MM.1S (cell line): ENCODE results near the gene PES1.
"Not testable (repeated sequence)": the region's sequence is repeated elsewhere in the genome, so short reads cannot be mapped to it uniquely, and the experiment has no call there.

Source experiments
- DNase-seq: peaks from one replicate; pipeline ENCODE4 v3.0.0-alpha.2; 2015
- H2AFZ ChIP-seq: fragments of 300-600 bp; sonication (generic); 2 replicates; pipeline ENCODE4 v1.6.0; 2016; ENCODE audit warnings: antibody characterized with exemption, low read length
- H3F3A ChIP-seq: fragments of 300-600 bp; sonication (generic); 2 replicates; pipeline ENCODE4 v1.6.1; 2016; ENCODE audit warnings: mild to moderate bottlenecking, antibody characterized with exemption, low read length, moderate library complexity, mixed read lengths; ENCODE audit not compliant: insufficient read depth
- H3K27ac ChIP-seq: fragments of 300-600 bp; sonication (generic); 2 replicates; pipeline ENCODE4 v1.5.1; 2016; ENCODE audit warnings: mild to moderate bottlenecking, low read length
- H3K27me3 ChIP-seq: fragments of 300-600 bp; sonication (generic); replicated peaks from 2 replicates; pipeline ENCODE4 v1.6.0; 2016; ENCODE audit warnings: low read length; ENCODE audit not compliant: insufficient read depth
- H3K36me3 ChIP-seq: fragments of 300-600 bp; sonication (generic); replicated peaks from 2 replicates; pipeline ENCODE4 v1.6.1; 2016; ENCODE audit warnings: mild to moderate bottlenecking, low read length, mixed read lengths; ENCODE audit not compliant: insufficient read depth
- H3K4me1 ChIP-seq: fragments of 300-600 bp; sonication (generic); 2 replicates; pipeline ENCODE4 v1.6.1; 2016; ENCODE audit warnings: low read length, mixed read lengths
- H3K4me2 ChIP-seq: fragments of 300-600 bp; sonication (generic); 2 replicates; pipeline ENCODE4 v1.6.0; 2016; ENCODE audit warnings: low read depth, low read length
- H3K4me3 ChIP-seq: fragments of 300-600 bp; sonication (generic); 2 replicates; pipeline ENCODE4 v1.5.1; 2016; ENCODE audit warnings: low read length, mixed read lengths
- H3K79me2 ChIP-seq: fragments of 300-600 bp; sonication (generic); 2 replicates; pipeline ENCODE4 v1.6.1; 2016; ENCODE audit warnings: mixed run types, low read length, mixed read lengths
- H3K9ac ChIP-seq: fragments of 300-600 bp; sonication (generic); 2 replicates; pipeline ENCODE4 v1.6.1; 2016; ENCODE audit warnings: low read length, mixed read lengths
- H3K9me2 ChIP-seq: fragments of 300-600 bp; sonication (generic); replicated peaks from 2 replicates; pipeline ENCODE4 v1.6.1; 2016; ENCODE audit warnings: mild to moderate bottlenecking, low read length, mixed read lengths; ENCODE audit not compliant: insufficient read depth
- H3K9me3 ChIP-seq: fragments of 300-600 bp; sonication (generic); replicated peaks from 2 replicates; pipeline ENCODE4 v1.6.1; 2016; ENCODE audit warnings: mild to moderate bottlenecking, low read length, mixed read lengths; ENCODE audit not compliant: insufficient read depth
- H4K20me1 ChIP-seq: fragments of 300-600 bp; sonication (generic); 2 replicates; pipeline ENCODE4 v1.6.1; 2016; ENCODE audit warnings: mild to moderate bottlenecking, low read length, moderate library complexity, mixed read lengths; ENCODE audit not compliant: insufficient read depth
- CTCF ChIP-seq: fragments of 300-600 bp; sonication (generic); IDR thresholded peaks from 2 replicates; pipeline ENCODE4 v1.5.1; 2016; ENCODE audit warnings: antibody characterized with exemption, low read length, mixed read lengths
- EZH2 ChIP-seq: fragments of 300-600 bp; sonication (generic); optimal IDR thresholded peaks from 2 replicates; pipeline ENCODE3; 2017; ENCODE audit warnings: low read depth, mild to moderate bottlenecking, antibody characterized with exemption, low read length, mixed read lengths
- EZH2phosphoT487 ChIP-seq: fragments of 300-600 bp; sonication (generic); IDR thresholded peaks from 2 replicates; pipeline ENCODE4 v1.6.1; 2018; ENCODE audit warnings: antibody characterized with exemption, low read length

Gene PES1

GRCh38 chr22:30568137-30568805 is 23.4 kb downstream of the PES1 start:
- Histone ChIP-seq H3K4me1 (no peaks in the 10 kb centered on the region), H3K9me2 (no peaks in the 10 kb centered on the region), H3K9me3 (no peaks in the 10 kb centered on the region), H3K9ac (no peak overlapping the region), H3K4me2 (no peak overlapping the region), H3F3A (no peaks in the 10 kb centered on the region), H4K20me1 (no peaks in the 10 kb centered on the region), H3K79me2 (no peaks in the 10 kb centered on the region), H2AFZ (no peak overlapping the region), H3K4me3 (no peak overlapping the region), H3K27ac (no peak overlapping the region), H3K36me3 (no peaks in the 10 kb centered on the region), H3K27me3 (peaks cover 29% of the 10 kb centered on the region)
- DNase-seq: no peak
- no peak for TF ChIP-seq EZH2phosphoT487
- TF ChIP-seq CTCF: no peak
- no peak for TF ChIP-seq EZH2

GRCh38 chr22:30567277-30567676 is 24.4 kb downstream of the PES1 start:
- H3K4me2 ChIP-seq, H3K4me3 ChIP-seq, H3K27ac ChIP-seq, H3F3A ChIP-seq, H3K9ac ChIP-seq, H3K4me1 ChIP-seq, H3K79me2 ChIP-seq, H3K36me3 ChIP-seq, H3K9me3 ChIP-seq, DNase-seq, H3K9me2 ChIP-seq, H2AFZ ChIP-seq, H4K20me1 ChIP-seq: not testable (repeated sequence)
- peaks cover 28% of the 10 kb centered on the region for H3K27me3 ChIP-seq

- Histone ChIP-seq H3K9ac (no peak overlapping the region), H3K27me3 (peaks cover 20% of the 10 kb centered on the region), H3K27ac (no peak overlapping the region), H2AFZ (no peak overlapping the region), H3K9me2 (no peaks in the 10 kb centered on the region), H3K4me3 (no peak overlapping the region), H4K20me1 (no peaks in the 10 kb centered on the region), H3K9me3 (no peaks in the 10 kb centered on the region), H3K36me3 (no peaks in the 10 kb centered on the region), H3K4me1 (no peaks in the 10 kb centered on the region), H3K4me2 (no peak overlapping the region), H3F3A (no peaks in the 10 kb centered on the region), H3K79me2 (no peaks in the 10 kb centered on the region)
- TF ChIP-seq CTCF (no peak), EZH2 (no peak), EZH2phosphoT487 (no peak)
- DNase-seq: no peak
These were observed 25.6 kb downstream of the PES1 start for GRCh38 chr22:30566125-30566524.

GRCh38 chr22:30565341-30565740 is 26.4 kb downstream of the PES1 start:
- Histone ChIP-seq H2AFZ (no peak overlapping the region), H3K36me3 (no peaks in the 10 kb centered on the region), H3F3A (no peaks in the 10 kb centered on the region), H3K4me3 (no peak overlapping the region), H3K9me3 (no peaks in the 10 kb centered on the region), H4K20me1 (no peaks in the 10 kb centered on the region), H3K79me2 (no peaks in the 10 kb centered on the region), H3K27me3 (peaks cover 20% of the 10 kb centered on the region), H3K27ac (no peak overlapping the region), H3K4me1 (no peaks in the 10 kb centered on the region), H3K9me2 (no peaks in the 10 kb centered on the region), H3K4me2 (no peak overlapping the region), H3K9ac (no peak overlapping the region)
- TF ChIP-seq EZH2 (no peak), CTCF (no peak), EZH2phosphoT487 (no peak)
- DNase-seq: no peak
